ENCODE data around the gene PANK1. TPM values are rescaled to one million over a fixed set of nuclear protein-coding genes. Genes with fewer than 3 reads are reported as not detected.

PANK1 gene
- total and polyA plus RNA-seq, 2 donors from 2014 or later: 5.4 to 31.3 TPM

- no peaks in the 10 kb centered on the region for H3K27me3 ChIP-seq (ENCODE audit: control insufficient read depth, insufficient read depth, low read length)
- H3K9me3 ChIP-seq (ENCODE audit: control insufficient read depth in 2 of 3, insufficient read depth in 1 of 3, low read length in 3 of 3): no peaks in the 10 kb centered on the region
- DNase-seq (no peak), FAIRE-seq (no peak)
- peak overlapping the region in 1 of 2 donors; percentile 50 for H3K27ac ChIP-seq (ENCODE audit: low read depth in 2 of 2, low read length in 2 of 2)
- H3K4me1 ChIP-seq (ENCODE audit: control insufficient read depth in 2 of 3, insufficient read depth in 2 of 3, low read depth in 1 of 3, low read length in 3 of 3): peaks cover 0 to 14% (median 14%) of the 10 kb centered on the region in 3 donors
- intact Hi-C loops (cut with DNase I): no loop called here
- TF ChIP-seq CTCF (IDR thresholded peaks at IDR 0.05; ENCODE audit: borderline replicate concordance, extremely low read depth, insufficient read depth): no peak
- H3K9ac ChIP-seq (ENCODE audit: low read length in 3 of 3): no peak overlapping the region
- peaks cover 0 to 22% (median 12%) of the 10 kb centered on the region in 3 donors for H3K36me3 ChIP-seq (ENCODE audit: control insufficient read depth in 2 of 3, insufficient read depth in 3 of 3, low read length in 3 of 3)
- H3K4me3 ChIP-seq (ENCODE audit: low read length in 3 of 3): no peak overlapping the region
Observed at GRCh38 chr10:89600041-89600440, 45.0 kb downstream of the PANK1 start.

GRCh38 chr10:89593043-89593442 lies 52.0 kb downstream of the PANK1 start:
- H3K36me3 ChIP-seq (ENCODE audit: control insufficient read depth in 2 of 3, insufficient read depth in 3 of 3, low read length in 3 of 3): peaks cover 2 to 21% (median 4%) of the 10 kb centered on the region in 3 donors
- DNase-seq (no peak), FAIRE-seq (no peak)
- no peak overlapping the region for H3K9ac ChIP-seq (ENCODE audit: low read length in 3 of 3)
- H3K27ac ChIP-seq (ENCODE audit: low read depth in 2 of 2, low read length in 2 of 2): peak overlapping the region; percentile 33 to 50
- no peak overlapping the region for H3K4me3 ChIP-seq (ENCODE audit: low read length in 3 of 3)
- H3K27me3 ChIP-seq (ENCODE audit: control insufficient read depth, insufficient read depth, low read length): no peaks in the 10 kb centered on the region
- H3K4me1 ChIP-seq (ENCODE audit: control insufficient read depth in 2 of 3, insufficient read depth in 2 of 3, low read depth in 1 of 3, low read length in 3 of 3): peaks cover 0 to 32% (median 8%) of the 10 kb centered on the region in 3 donors
- no peak for TF ChIP-seq CTCF (IDR thresholded peaks at IDR 0.05; ENCODE audit: borderline replicate concordance, extremely low read depth, insufficient read depth)
- H3K9me3 ChIP-seq (ENCODE audit: control insufficient read depth in 2 of 3, insufficient read depth in 1 of 3, low read length in 3 of 3): no peaks in the 10 kb centered on the region
- intact Hi-C loops (cut with DNase I): no loop called here

GRCh38 chr10:89592539-89592938 lies 52.5 kb downstream of the PANK1 start:
- H3K36me3 ChIP-seq (ENCODE audit: control insufficient read depth in 2 of 3, insufficient read depth in 3 of 3, low read length in 3 of 3): peaks cover 1 to 15% (median 2%) of the 10 kb centered on the region in 3 donors
- DNase-seq (no peak), FAIRE-seq (no peak)
- H3K4me3 ChIP-seq (ENCODE audit: low read length in 3 of 3): no peak overlapping the region
- H3K27me3 ChIP-seq (ENCODE audit: control insufficient read depth, insufficient read depth, low read length): no peaks in the 10 kb centered on the region
- H3K9me3 ChIP-seq (ENCODE audit: control insufficient read depth in 2 of 3, insufficient read depth in 1 of 3, low read length in 3 of 3): no peaks in the 10 kb centered on the region
- peaks cover 0 to 32% (median 8%) of the 10 kb centered on the region in 3 donors for H3K4me1 ChIP-seq (ENCODE audit: control insufficient read depth in 2 of 3, insufficient read depth in 2 of 3, low read depth in 1 of 3, low read length in 3 of 3)
- H3K27ac ChIP-seq (ENCODE audit: low read depth in 2 of 2, low read length in 2 of 2): peak overlapping the region; percentile 91 to 94
- no peak overlapping the region for H3K9ac ChIP-seq (ENCODE audit: low read length in 3 of 3)
- intact Hi-C loops (cut with DNase I): no loop called here
- no peak for TF ChIP-seq CTCF (IDR thresholded peaks at IDR 0.05; ENCODE audit: borderline replicate concordance, extremely low read depth, insufficient read depth)

GRCh38 chr10:89591796-89592271 lies 53.2 kb downstream of the PANK1 start:
- H3K9ac ChIP-seq (ENCODE audit: low read length in 3 of 3): peak overlapping the region in 1 of 3 donors; percentile 75
- H3K36me3 ChIP-seq (ENCODE audit: control insufficient read depth in 2 of 3, insufficient read depth in 3 of 3, low read length in 3 of 3): peaks cover 2 to 13% (median 2%) of the 10 kb centered on the region in 3 donors
- H3K27ac ChIP-seq (ENCODE audit: low read depth in 2 of 2, low read length in 2 of 2): peak overlapping the region; percentile 91 to 94
- no peaks in the 10 kb centered on the region for H3K9me3 ChIP-seq (ENCODE audit: control insufficient read depth in 2 of 3, insufficient read depth in 1 of 3, low read length in 3 of 3)
- intact Hi-C loops (cut with DNase I): no loop called here
- H3K4me3 ChIP-seq (ENCODE audit: low read length in 3 of 3): peak overlapping the region in 2 of 3 donors; percentile 33 to 40
- peak in 2 of 5 donors; percentile 26 to 61 for DNase-seq
- H3K27me3 ChIP-seq (ENCODE audit: control insufficient read depth, insufficient read depth, low read length): no peaks in the 10 kb centered on the region
- no peak for TF ChIP-seq CTCF (IDR thresholded peaks at IDR 0.05; ENCODE audit: borderline replicate concordance, extremely low read depth, insufficient read depth)
- H3K4me1 ChIP-seq (ENCODE audit: control insufficient read depth in 2 of 3, insufficient read depth in 2 of 3, low read depth in 1 of 3, low read length in 3 of 3): peaks cover 0 to 32% (median 8%) of the 10 kb centered on the region in 3 donors
- FAIRE-seq: peak; percentile 92

Data from kidney (tissue), 14 donors.